OCI-LY1 (cell line): Measurements from ENCODE around the gene SIAE.

ENCODE experiments used
- H2AFZ ChIP-seq: fragments of 200-600 bp; sonication (generic), shearing (Covaris generic); 2 replicates; pipeline ENCODE4 v1.6.0; 2014; ENCODE audit warnings: antibody characterized with exemption, mild to moderate bottlenecking, low read length
- H3F3A ChIP-seq: fragments of 200-600 bp; sonication (generic), shearing (Covaris generic); 2 replicates; pipeline ENCODE4 v1.6.0; 2014; ENCODE audit warnings: mild to moderate bottlenecking, antibody characterized with exemption, low read length, moderate library complexity; ENCODE audit not compliant: insufficient read depth
- H3K27ac ChIP-seq: fragments of 200-600 bp; sonication (generic); 2 replicates; pipeline ENCODE4 v1.5.1; 2014; ENCODE audit warnings: low read length, mixed run types, mild to moderate bottlenecking, low read depth; ENCODE audit not compliant: poor library complexity, severe bottlenecking
- H3K27me3 ChIP-seq: fragments of 200-600 bp; sonication (generic); 2 replicates; pipeline ENCODE4 v1.6.0; 2014; ENCODE audit warnings: antibody characterized with exemption, mild to moderate bottlenecking, low read length, moderate library complexity; ENCODE audit not compliant: insufficient read depth
- H3K36me3 ChIP-seq: fragments of 200-600 bp; sonication (generic); 2 replicates; pipeline ENCODE4 v1.6.1; 2014; ENCODE audit warnings: mild to moderate bottlenecking, antibody characterized with exemption, low read length, moderate library complexity, mixed read lengths; ENCODE audit not compliant: insufficient read depth
- H3K4me1 ChIP-seq: fragments of 200-600 bp; sonication (generic); 2 replicates; pipeline ENCODE4 v1.5.1; 2014; ENCODE audit warnings: mild to moderate bottlenecking, low read length, moderate library complexity; ENCODE audit not compliant: insufficient read depth, severe bottlenecking
- H3K4me2 ChIP-seq: fragments of 200-600 bp; sonication (generic), shearing (Covaris generic); 2 replicates; pipeline ENCODE4 v1.6.1; 2014; ENCODE audit warnings: low read length
- H3K4me3 ChIP-seq: fragments of 200-600 bp; sonication (generic); 2 replicates; pipeline ENCODE4 v1.5.1; 2014; ENCODE audit warnings: low read length, low read depth, mild to moderate bottlenecking, mixed read lengths; ENCODE audit not compliant: poor library complexity, severe bottlenecking
- H3K79me2 ChIP-seq: fragments of 200-600 bp; shearing (Covaris generic); 2 replicates; pipeline ENCODE4 v1.6.1; 2016; ENCODE audit warnings: mixed run types, low read length, mixed read lengths; ENCODE audit not compliant: insufficient read depth
- H3K9ac ChIP-seq: fragments of 200-600 bp; sonication (generic), shearing (Covaris generic); 2 replicates; pipeline ENCODE4 v1.6.1; 2014; ENCODE audit warnings: mild to moderate bottlenecking, low read length, mixed read lengths
- H3K9me2 ChIP-seq: fragments of 200-600 bp; sonication (generic), shearing (Covaris generic); 2 replicates; pipeline ENCODE4 v1.6.1; 2014; ENCODE audit warnings: low read depth, mild to moderate bottlenecking, low read length, mixed read lengths
- H3K9me3 ChIP-seq: fragments of 200-600 bp; shearing (Covaris generic); 2 replicates; pipeline ENCODE4 v1.6.1; 2014; ENCODE audit warnings: low read length, mixed read lengths
- H4K20me1 ChIP-seq: fragments of 200-600 bp; sonication (generic), shearing (Covaris generic); 2 replicates; pipeline ENCODE4 v1.6.0; 2016; ENCODE audit warnings: mild to moderate bottlenecking, low read length; ENCODE audit not compliant: insufficient read depth
- EZH2 ChIP-seq: fragments of 200-600 bp; sonication (generic), shearing (Covaris generic); IDR thresholded peaks from 2 replicates; pipeline ENCODE4 v1.8.0; 2017; ENCODE audit warnings: borderline replicate concordance, mixed run types, mild to moderate bottlenecking, antibody characterized with exemption, low read length, moderate library complexity, mixed read lengths
- TF ChIP-seq, protein P1 (sequence below): fragments of 200-600 bp; sonication (generic), shearing (Covaris generic); IDR thresholded peaks from 2 replicates; pipeline ENCODE4 v1.5.1; 2017; ENCODE audit warnings: mild to moderate bottlenecking, antibody characterized with exemption, low read length, moderate library complexity, mixed read lengths

SIAE gene

DNA sequence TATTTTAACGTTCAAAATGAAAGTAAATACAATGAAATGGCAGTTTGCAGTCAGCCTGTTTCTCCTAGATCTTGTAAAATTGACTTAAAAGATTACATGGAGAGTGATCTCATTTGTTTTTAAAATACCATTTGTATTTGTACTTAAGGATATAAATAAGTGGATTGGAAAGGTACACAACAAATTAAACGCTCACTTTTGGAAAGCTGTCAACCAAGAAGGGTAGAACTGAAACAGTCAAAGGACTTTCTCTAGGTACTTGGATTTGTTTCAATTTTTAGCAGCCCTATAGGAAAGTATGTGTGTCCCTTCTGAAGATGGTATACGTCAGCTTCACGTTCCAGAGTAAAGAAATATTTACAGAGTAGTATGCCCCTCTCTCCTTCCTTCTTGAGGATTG lies 43.6 kb downstream of the SIAE start:
- H3K27ac ChIP-seq: no peak overlapping the region
- H3K9ac ChIP-seq: no peak overlapping the region
- no peaks in the 10 kb centered on the region for H3F3A ChIP-seq
- no peaks in the 10 kb centered on the region for H4K20me1 ChIP-seq
- H3K36me3 ChIP-seq: peaks cover 80% of the 10 kb centered on the region
- H3K9me2 ChIP-seq: no peaks in the 10 kb centered on the region
- no peak overlapping the region for H3K4me2 ChIP-seq
- H3K79me2 ChIP-seq: no peaks in the 10 kb centered on the region
- H3K27me3 ChIP-seq: no peaks in the 10 kb centered on the region
- no peak for TF ChIP-seq EZH2
- TF ChIP-seq, protein P1, sequence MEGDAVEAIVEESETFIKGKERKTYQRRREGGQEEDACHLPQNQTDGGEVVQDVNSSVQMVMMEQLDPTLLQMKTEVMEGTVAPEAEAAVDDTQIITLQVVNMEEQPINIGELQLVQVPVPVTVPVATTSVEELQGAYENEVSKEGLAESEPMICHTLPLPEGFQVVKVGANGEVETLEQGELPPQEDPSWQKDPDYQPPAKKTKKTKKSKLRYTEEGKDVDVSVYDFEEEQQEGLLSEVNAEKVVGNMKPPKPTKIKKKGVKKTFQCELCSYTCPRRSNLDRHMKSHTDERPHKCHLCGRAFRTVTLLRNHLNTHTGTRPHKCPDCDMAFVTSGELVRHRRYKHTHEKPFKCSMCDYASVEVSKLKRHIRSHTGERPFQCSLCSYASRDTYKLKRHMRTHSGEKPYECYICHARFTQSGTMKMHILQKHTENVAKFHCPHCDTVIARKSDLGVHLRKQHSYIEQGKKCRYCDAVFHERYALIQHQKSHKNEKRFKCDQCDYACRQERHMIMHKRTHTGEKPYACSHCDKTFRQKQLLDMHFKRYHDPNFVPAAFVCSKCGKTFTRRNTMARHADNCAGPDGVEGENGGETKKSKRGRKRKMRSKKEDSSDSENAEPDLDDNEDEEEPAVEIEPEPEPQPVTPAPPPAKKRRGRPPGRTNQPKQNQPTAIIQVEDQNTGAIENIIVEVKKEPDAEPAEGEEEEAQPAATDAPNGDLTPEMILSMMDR: no peak
- H3K4me1 ChIP-seq: no peaks in the 10 kb centered on the region
- H3K9me3 ChIP-seq: no peaks in the 10 kb centered on the region
- no peak overlapping the region for H3K4me3 ChIP-seq
- no peak overlapping the region for H2AFZ ChIP-seq

DNA sequence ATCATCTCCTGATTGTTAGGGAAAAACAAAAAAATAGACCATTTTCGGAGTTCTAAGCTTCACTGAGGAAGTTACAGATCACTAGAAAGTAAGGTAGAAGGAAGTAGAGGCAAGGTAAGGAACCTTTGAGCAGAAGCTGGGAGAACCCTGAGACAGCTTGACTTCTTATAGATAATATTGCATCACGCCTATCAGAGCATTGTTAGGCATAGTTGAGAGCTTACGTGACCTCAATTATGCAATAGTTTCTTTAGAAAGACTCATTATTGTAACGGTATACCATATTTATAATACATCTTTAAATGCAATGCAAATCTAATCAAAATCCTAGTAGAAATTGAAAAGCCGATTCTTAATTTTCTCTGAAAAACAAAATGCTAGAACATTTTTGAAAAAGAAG lies 46.0 kb downstream of the SIAE start:
- no peak overlapping the region for H2AFZ ChIP-seq
- peaks cover 9% of the 10 kb centered on the region for H3K4me1 ChIP-seq
- H3K4me3 ChIP-seq: no peak overlapping the region
- H4K20me1 ChIP-seq: no peaks in the 10 kb centered on the region
- H3K9me3 ChIP-seq: no peaks in the 10 kb centered on the region
- H3K9me2 ChIP-seq: no peaks in the 10 kb centered on the region
- H3K27me3 ChIP-seq: no peaks in the 10 kb centered on the region
- H3K36me3 ChIP-seq: peaks cover 66% of the 10 kb centered on the region
- TF ChIP-seq, protein P1: no peak
- TF ChIP-seq EZH2: no peak
- no peak overlapping the region for H3K27ac ChIP-seq
- H3K9ac ChIP-seq: no peak overlapping the region
- H3K79me2 ChIP-seq: peaks cover 16% of the 10 kb centered on the region
- no peak overlapping the region for H3K4me2 ChIP-seq
- H3F3A ChIP-seq: no peaks in the 10 kb centered on the region

GRCh38 chr11:124625504-124626168 lies 47.9 kb downstream of the SIAE start:
- Histone ChIP-seq H3K9me3 (no peaks in the 10 kb centered on the region), H3K4me3 (no peak overlapping the region), H3K4me1 (peaks cover 15% of the 10 kb centered on the region), H3K27me3 (no peaks in the 10 kb centered on the region), H3F3A (no peaks in the 10 kb centered on the region), H3K9ac (no peak overlapping the region), H3K27ac (no peak overlapping the region), H2AFZ (no peak overlapping the region), H3K36me3 (peaks cover 47% of the 10 kb centered on the region), H3K9me2 (no peaks in the 10 kb centered on the region), H3K4me2 (no peak overlapping the region), H4K20me1 (no peaks in the 10 kb centered on the region), H3K79me2 (peaks cover 16% of the 10 kb centered on the region)
- TF ChIP-seq, protein P1: no peak
- TF ChIP-seq EZH2: no peak
